ENCODE data around the gene EFCAB12. TPM values are rescaled to one million over a fixed set of nuclear protein-coding genes. Genes with fewer than 3 reads are reported as not detected.

EFCAB12 gene
- total RNA-seq, result not detected
- polyA plus RNA-seq, result under 1 TPM in 2 of 3 donors, not detected in 1; 0.04 to 0.30 TPM
- long read RNA-seq, donor 1, result 0 reads
- long read RNA-seq, donor 2, result 0 reads

DNA sequence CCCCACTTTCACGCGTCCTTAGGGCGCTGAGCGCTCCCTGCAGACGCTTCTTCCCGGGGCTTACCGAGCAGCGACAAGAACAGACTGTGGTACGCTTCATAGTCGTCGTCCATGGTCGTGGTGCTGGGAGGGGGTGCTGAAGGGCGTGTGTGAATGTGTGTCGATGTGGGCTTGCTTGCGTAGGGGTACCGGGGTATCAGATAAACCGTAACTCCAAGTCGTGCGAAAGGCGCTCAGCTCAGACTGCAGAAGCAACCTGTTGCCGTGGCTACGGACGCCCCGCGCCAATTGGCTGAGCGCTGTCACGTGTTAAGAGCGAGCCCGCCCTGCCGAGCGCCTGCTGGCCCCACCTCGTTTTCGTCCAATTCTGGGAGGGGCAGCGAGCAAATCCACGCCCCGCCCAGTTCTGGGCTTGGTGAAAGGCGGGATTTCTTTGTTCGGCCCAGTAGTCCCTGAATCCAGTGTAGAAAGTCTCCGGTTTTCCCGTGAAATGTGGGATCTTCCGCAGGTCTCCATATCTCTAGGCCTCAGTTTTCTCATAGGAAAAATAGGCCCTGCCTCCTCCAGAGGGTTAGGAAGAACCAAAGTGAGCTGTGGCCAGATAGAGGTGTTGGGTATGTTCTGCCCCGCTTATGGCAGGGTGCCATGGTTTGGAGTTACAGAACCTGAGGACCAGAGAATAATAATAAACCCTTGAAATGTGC lies at the start of gene EFCAB12:
Gene EFCAB12, minus strand, starts transcription at position 261 of the 704 bp plus-strand sequence. Its CDS starts 148 bp downstream, at position 113.
- peak within 1 kb of the TSS; percentile 11 for H3K27ac ChIP-seq
- H3K4me3 ChIP-seq, result peak within 1 kb of the TSS; percentile 73
- intact Hi-C loops (cut with DNase I), result no loop called here
- no peaks in the 10 kb centered on the region for H3K9me3 ChIP-seq
- WGBS, 3 donors, result 1% methylated on average over 42 of the region's 42 CpGs
- no peaks in the 10 kb centered on the region for H3K27me3 ChIP-seq (ENCODE audit: insufficient read depth in 3 of 3, low read length in 2 of 3)
- ATAC-seq, result peak; percentile 98 to 100 (median 99)
- TF ChIP-seq, protein P1, sequence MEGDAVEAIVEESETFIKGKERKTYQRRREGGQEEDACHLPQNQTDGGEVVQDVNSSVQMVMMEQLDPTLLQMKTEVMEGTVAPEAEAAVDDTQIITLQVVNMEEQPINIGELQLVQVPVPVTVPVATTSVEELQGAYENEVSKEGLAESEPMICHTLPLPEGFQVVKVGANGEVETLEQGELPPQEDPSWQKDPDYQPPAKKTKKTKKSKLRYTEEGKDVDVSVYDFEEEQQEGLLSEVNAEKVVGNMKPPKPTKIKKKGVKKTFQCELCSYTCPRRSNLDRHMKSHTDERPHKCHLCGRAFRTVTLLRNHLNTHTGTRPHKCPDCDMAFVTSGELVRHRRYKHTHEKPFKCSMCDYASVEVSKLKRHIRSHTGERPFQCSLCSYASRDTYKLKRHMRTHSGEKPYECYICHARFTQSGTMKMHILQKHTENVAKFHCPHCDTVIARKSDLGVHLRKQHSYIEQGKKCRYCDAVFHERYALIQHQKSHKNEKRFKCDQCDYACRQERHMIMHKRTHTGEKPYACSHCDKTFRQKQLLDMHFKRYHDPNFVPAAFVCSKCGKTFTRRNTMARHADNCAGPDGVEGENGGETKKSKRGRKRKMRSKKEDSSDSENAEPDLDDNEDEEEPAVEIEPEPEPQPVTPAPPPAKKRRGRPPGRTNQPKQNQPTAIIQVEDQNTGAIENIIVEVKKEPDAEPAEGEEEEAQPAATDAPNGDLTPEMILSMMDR (IDR thresholded peaks at IDR 0.05), result no peak
- H3K4me1 ChIP-seq, result peaks cover 6% of the 10 kb centered on the region
- H3K36me3 ChIP-seq (ENCODE audit: insufficient read depth in 1 of 2, low read depth in 1 of 2), result peaks cover under 1 to 39% of the 10 kb centered on the region in 2 donors
- DNase-seq, result peak; percentile 95 to 97

DNA sequence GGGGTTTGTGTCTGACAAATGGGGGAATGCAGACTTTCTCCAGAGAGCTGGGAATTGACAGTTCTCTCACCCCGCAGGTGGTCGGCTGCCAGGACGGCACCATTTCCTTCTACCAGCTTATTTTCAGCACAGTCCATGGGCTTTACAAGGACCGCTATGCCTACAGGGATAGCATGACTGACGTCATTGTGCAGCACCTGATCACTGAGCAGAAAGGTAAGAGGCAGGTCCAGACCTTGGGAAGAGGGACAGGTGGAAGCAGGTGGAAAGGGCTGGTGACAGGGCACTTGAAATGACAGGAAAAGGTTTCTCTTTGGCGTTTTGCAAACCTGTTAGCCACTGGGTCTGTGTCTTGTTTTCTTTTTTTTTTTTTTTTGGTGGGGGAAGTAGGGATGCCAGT lies 48.1 kb upstream of the EFCAB12 start:
- ATAC-seq (no peak), DNase-seq (no peak)
- no peaks in the 10 kb centered on the region for H3K9me3 ChIP-seq
- H3K36me3 ChIP-seq (ENCODE audit: insufficient read depth in 1 of 2, low read depth in 1 of 2), result peaks cover 2 to 39% of the 10 kb centered on the region in 2 donors
- H3K27me3 ChIP-seq (ENCODE audit: insufficient read depth in 3 of 3, low read length in 2 of 3), result no peaks in the 10 kb centered on the region
- intact Hi-C loops (cut with DNase I), result no loop called here
- TF ChIP-seq, protein P1 (IDR thresholded peaks at IDR 0.05), result no peak
- no peak overlapping the region for H3K27ac ChIP-seq
- no peaks in the 10 kb centered on the region for H3K4me1 ChIP-seq
- WGBS, 3 donors, result 90 to 93% (median 92%) methylated on average over 6 of the region's 6 CpGs
- H3K4me3 ChIP-seq, result no peak overlapping the region

DNA sequence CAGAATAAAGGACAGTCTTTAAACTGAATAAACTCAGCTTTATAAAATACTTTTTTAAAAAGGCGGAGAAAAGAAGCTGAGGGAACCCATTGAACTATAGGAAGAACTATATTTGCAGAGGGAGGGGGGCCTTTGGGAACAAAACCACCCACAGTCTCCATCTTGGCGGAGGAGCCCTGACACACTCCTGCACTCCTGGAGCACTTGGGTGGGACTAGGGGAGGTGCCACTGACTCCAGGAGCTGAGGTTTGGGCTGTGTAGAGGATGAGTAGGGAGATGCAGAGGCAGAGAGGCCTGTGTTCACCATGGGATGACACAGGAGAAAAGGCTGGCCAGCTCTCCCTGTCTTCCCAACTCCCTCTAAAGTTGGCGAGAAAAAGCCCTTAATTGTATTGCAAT lies 47.4 kb upstream of the EFCAB12 start:
- Histone ChIP-seq H3K4me3 (no peak overlapping the region), H3K4me1 (no peaks in the 10 kb centered on the region), H3K27me3 (ENCODE audit: insufficient read depth in 3 of 3, low read length in 2 of 3) (no peaks in the 10 kb centered on the region), H3K9me3 (no peaks in the 10 kb centered on the region), H3K27ac (no peak overlapping the region), H3K36me3 (ENCODE audit: insufficient read depth in 1 of 2, low read depth in 1 of 2) (peaks cover 2 to 39% of the 10 kb centered on the region in 2 donors)
- no peak for DNase-seq
- TF ChIP-seq, protein P1 (IDR thresholded peaks at IDR 0.05), result no peak
- WGBS, 3 donors, result 90 to 98% (median 97%) methylated on average over 3 of the region's 3 CpGs
- intact Hi-C loops (cut with DNase I), result no loop called here
- ATAC-seq, result no peak

DNA sequence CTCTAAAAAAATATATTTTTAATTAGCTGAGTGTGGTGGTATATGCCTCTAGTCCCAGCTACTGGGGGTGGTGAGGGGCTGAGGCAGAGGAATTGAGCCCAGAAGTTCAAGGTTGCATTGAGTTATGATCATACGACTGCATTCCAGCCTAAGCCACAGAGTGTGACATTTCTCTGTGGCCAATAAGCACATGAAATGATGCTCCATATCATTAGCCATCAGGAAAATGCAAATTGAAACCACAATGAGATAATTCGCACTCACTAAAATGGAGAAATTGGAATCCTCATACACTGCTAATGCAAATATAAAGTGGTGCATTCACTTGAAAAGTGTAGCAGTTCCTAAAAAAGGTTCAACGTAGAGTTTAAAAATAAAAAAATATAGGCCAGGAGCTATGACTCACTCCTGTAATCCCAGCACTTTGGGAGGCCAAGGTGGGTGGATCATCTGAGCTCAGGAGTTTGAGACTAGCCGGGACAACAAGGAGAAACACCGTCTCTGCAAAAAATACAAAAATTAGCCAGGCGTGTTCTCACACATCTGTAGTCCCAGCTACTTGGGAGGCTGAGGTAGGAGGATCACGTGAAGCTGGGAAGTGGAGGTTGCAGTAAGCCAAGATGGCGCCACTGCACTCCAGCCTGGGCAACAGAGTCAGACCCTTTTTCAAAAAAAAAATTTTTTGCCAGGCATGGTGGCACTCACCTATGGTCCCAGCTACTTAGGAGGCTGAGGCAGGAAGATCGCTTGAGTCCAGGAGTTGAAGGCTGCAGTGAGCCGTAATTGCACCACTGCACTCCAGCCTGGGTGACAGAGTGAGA lies 46.8 kb upstream of the EFCAB12 start:
- TF ChIP-seq, protein P1 (IDR thresholded peaks at IDR 0.05), result no peak
- intact Hi-C loops (cut with DNase I), result no loop called here
- H3K36me3 ChIP-seq (ENCODE audit: insufficient read depth in 1 of 2, low read depth in 1 of 2), result peaks cover 2 to 36% of the 10 kb centered on the region in 2 donors
- no peak overlapping the region for H3K27ac ChIP-seq
- no peaks in the 10 kb centered on the region for H3K4me1 ChIP-seq
- ATAC-seq (no peak), DNase-seq (no peak)
- no peaks in the 10 kb centered on the region for H3K27me3 ChIP-seq (ENCODE audit: insufficient read depth in 3 of 3, low read length in 2 of 3)
- H3K4me3 ChIP-seq, result no peak overlapping the region
- 95 to 97% (median 95%) methylated on average over 10 of the region's 10 CpGs for WGBS, 3 donors
- H3K9me3 ChIP-seq, result no peaks in the 10 kb centered on the region
